Esophagus mucosa (tissue), 1 donor: Measurements from ENCODE around the gene FAM111A. TPM values are rescaled to one million over a fixed set of nuclear protein-coding genes. Genes with fewer than 3 reads are reported as not detected.

Experiments used
- ATAC-seq: fragments of 200-7000 bp; cut with Tn5 transposase; one replicate; pipeline ENCODE4 v1.9.1; 2020
- total RNA-seq: library from RNA; stranded (reverse); gene quantifications from one replicate; pipeline ENCODE4 v1.2.4, GENCODE V29; 2023
- donor health status: DM: yes; HTN: yes; CAD: no.

The FAM111A gene
- total RNA-seq, 1 donor from 2014 or later, result 7.5 TPM

DNA sequence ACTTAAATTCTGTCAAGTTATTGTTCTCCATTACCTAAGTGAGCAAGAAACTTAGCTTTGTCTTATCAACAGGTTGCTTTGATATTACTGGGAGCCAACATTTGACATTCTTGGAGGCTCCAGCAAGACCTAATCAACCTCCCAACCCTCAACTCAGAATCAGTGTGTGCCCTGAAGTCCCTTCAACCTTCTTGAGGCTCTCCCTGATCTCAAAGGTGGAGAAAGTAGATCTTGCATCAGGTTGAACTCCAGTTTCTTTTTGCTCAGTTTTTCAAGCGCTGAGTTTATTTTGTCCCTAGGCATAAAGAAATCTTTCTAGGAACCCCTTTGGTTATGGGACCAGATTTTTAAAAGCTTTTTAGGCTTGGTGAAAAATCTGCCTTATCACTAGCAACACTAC, 1.4 kb downstream of the FAM111A start:
- ATAC-seq, result no peak

- ATAC-seq, result peak; percentile 82
Observed at GRCh38 chr11:59144579-59145345, 2.1 kb downstream of the FAM111A start.

DNA sequence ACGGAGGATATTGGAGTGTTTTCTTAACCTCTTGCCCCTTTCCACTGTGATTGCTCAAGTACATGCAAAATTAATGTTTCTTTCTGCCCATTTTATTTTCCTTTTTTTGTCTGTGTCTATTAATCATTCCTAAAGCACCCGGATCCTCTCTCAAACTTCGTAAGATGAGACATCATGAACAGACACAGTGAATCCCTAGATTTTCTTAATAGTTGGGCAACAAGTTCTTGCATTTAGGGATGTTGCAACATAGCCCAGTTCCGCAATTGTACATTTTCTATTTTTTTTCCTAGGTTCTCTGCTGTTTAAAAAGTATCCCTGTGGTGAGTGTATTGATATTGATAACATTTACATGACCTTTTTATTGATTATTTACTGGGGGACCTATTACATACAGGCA, 2.9 kb downstream of the FAM111A start:
- ATAC-seq, result no peak

DNA sequence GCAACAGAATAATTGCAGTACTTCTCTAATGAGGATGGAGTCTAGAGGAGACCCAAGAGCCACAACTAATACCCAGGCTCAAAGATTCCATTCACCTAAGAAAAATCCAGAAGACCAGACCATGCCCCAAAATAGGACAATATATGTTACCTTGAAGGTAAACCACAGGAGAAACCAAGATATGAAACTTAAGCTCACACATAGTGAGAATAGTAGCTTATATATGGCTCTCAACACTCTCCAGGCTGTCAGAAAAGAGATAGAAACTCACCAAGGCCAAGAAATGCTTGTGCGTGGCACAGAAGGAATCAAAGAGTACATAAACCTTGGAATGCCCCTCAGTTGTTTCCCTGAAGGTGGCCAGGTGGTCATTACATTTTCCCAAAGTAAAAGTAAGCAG, 9.1 kb downstream of the FAM111A start:
- ATAC-seq, result no peak

DNA sequence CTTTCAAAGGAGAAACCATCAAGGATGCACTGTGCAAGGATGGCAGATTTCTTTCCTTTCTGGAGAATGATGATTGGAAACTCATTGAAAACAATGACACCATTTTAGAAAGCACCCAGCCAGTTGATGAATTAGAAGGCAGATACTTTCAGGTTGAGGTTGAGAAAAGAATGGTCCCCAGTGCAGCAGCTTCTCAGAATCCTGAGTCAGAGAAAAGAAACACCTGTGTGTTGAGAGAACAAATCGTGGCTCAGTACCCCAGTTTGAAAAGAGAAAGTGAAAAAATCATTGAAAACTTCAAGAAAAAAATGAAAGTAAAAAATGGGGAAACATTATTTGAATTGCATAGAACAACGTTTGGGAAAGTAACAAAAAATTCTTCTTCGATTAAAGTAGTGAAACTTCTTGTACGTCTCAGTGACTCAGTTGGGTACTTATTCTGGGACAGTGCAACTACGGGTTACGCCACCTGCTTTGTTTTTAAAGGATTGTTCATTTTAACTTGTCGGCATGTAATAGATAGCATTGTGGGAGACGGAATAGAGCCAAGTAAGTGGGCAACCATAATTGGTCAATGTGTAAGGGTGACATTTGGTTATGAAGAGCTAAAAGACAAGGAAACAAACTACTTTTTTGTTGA, 9.8 kb downstream of the FAM111A start:
- ATAC-seq, result no peak

GRCh38 chr11:59154610-59155009, 12.0 kb downstream of the FAM111A start:
- no peak for ATAC-seq

- ATAC-seq, result no peak
Observed at GRCh38 chr11:59157433-59157832, 14.8 kb downstream of the FAM111A start.

GRCh38 chr11:59158206-59159068, 15.8 kb downstream of the FAM111A start:
- peak; percentile 90 for ATAC-seq

DNA sequence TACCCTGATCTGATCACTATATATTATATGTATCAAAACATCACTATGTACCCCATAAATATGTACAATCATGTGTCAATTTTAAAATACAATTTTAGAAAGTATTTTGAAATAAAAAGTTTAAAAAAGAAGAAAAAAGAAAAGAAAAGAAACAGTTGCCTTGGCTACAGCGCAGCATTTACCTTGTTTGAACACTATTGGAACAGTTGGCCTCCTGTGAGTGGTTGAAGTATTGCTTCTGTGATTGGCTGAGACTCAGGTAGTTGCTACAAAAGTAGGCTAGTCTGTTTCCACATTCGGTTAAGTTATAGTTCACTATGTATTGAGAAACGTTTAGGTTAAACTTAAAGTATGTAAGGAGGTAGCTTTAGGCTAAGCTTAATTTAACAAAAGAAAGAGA, 21.4 kb downstream of the FAM111A start:
- no peak for ATAC-seq

DNA sequence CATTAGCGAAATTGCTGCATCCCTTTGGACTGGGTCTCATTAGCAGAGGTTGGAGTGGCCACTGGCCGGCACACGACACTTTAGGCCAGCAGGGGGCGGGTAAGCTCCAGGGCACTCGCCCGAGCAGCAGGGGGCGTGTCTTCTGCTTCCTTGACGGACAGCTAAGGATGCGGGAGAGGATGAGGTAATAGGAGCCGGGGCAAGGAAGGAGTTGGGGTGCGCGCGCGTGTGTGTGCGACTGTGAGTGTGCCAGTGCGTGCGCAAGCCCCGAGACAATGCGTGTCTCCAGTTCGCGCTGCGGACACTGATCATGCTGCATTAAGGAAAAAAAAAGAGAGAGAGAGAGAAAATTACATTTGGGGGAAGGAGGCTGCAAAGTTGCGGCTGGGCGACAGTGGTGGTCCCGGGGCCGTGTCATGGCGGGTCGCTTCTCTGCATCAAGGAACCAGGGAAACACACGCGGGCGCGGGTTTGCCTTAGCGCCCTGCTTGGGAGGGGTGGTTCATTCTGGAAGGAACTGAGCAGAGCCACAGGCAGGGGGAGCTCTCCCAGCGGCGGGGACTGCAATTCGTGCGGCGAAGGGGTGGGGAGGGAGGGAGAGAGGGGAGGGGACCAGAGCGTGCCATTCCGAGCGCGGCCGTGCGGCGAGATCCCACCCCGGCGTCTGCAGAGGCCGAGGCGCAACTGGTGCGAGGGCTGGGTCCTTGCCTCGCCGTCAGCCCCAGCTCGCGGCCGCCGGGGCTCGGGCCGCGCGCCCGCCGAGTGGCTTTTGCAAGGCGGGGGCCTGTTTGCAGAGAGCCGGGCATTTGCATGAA, 29.1 kb downstream of the FAM111A start, which contains the start of gene DTX4:
Gene DTX4, plus strand, starts transcription at position 625 of the 815 bp plus-strand sequence. CDS start 464 bp downstream, outside the sequence.
- peak; percentile 95 for ATAC-seq

GRCh38 chr11:59172345-59173079, 29.9 kb downstream of the FAM111A start:
- ATAC-seq, result peak; percentile 5

- no peak for ATAC-seq
Observed at GRCh38 chr11:59173080-59173963, 30.7 kb downstream of the FAM111A start.

DNA sequence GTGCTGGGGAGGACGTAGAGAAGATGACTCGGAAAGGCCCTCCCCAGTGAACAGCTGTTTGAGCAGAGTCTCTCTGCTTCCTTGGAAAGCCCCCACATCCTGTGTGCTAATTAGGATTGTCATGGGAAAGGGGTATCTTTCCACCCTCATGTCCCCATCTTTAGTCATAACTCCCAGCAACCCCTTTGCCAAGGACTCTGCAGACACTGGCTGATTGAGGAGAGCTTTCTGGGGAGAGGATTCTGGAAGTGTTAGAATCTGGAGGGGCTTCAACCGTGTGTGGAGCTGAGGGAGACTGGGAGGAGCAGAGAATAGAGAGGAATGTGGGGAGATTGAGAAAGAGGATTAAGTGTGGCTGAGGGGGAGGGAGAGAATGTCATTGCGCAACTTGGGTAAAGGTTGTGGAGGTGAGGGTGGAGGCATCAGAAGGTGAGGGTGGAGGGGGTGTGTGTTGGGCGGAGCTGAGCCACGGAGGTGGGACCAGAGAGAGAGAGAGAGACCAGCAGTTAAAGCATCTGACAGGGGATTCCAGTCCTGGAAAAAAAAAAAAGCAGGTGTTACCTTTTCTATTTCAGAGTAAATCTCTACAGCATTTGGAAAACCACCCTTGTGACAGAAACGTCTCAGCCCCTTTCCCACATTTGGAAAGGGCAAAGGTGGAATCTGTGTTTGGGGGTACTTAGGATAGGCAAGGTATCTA, 31.5 kb downstream of the FAM111A start:
- ATAC-seq, result peak; percentile 73

DNA sequence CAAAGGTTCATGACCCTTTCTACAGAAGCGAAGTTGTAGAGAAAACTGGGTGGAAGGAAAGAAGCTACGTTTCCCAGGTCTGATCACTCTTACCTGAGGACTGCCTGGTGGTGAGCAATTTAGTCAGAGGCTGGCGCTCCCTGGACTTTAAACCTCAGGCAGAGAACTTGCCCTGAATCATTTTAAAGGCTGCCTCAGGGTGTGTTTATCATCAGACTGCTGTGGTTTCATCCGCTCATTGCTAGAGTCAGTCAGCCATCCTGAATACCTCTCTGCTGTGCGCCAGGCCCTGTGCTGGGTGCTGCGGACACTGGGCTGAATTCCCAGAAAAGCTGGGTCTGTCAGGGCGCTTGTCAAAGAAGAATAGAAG, 32.0 kb downstream of the FAM111A start:
- ATAC-seq, result peak; percentile 57

DNA sequence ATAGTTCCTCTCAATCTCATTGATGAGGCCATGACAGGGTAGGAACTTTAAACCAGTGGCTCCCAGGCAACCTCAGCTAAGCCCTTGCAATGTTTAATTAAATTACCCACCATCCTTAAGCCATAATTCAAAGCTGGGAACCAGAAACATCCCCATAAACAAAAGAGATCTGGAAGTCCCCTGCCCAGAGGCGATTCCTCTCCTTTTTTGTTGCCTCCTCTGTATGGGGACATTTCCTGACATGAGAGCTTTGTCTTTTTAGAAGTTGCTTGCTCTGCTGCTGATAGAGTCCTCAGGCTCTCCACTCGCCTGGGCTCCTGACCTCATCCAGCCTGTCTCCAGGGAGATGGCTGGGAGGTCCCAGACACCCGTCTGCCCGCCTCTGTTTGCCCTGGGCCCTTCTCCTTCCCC, 32.4 kb downstream of the FAM111A start:
- ATAC-seq, result no peak

- no peak for ATAC-seq
Observed at GRCh38 chr11:59176330-59176729, 33.7 kb downstream of the FAM111A start.

DNA sequence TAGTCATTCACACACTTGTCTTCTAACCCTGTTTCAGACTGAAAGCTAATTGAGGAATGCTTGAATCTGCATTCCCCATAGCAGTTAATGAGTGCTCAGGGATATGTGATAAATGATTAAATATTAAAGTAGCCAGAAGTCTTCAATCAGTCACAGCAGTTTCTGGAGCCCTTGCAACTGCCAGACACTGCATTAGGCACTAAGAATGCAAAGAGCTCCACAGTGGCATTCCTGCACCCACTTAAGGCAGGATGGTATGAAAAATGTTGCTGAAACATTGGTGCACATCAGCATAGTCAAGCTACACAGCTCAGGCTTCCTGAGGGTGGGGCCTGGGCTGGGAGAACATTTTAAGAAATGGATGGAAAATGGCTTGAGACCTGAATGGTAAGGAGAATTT, 35.7 kb downstream of the FAM111A start:
- ATAC-seq, result no peak

GRCh38 chr11:59179121-59179520, 36.5 kb downstream of the FAM111A start:
- no peak for ATAC-seq

- ATAC-seq, result no peak
Observed at GRCh38 chr11:59180168-59180776, 37.6 kb downstream of the FAM111A start.
